ENCODE data around the gene ITPRID2.

Gene ITPRID2

GRCh38 chr2:181876614-181877063 lies 14.9 kb upstream of the ITPRID2 start:
- POLR2A ChIA-PET = no interaction called here
- no peak for TF ChIP-seq CTCF (IDR thresholded peaks at IDR 0.05; ENCODE audit: control extremely low read depth, extremely low read depth, low read depth, missing control alignments)
- DNase-seq (ENCODE audit: extremely low spot score) = no peak
- CTCF ChIA-PET = interaction anchor here (1.1 kb wide), 1 partner anchor 14 kb away, joined by 3 read pairs; no protein-coding TSS in a partner anchor

GRCh38 chr2:181877181-181877664 lies 14.3 kb upstream of the ITPRID2 start:
- ChIA-PET CTCF (interaction anchor here (0.9 to 1.1 kb wide), 3 partner anchors 12 to 76 kb away, joined by 3 to 4 read pairs (median 4); no protein-coding TSS in a partner anchor), POLR2A (no interaction called here)
- no peak for TF ChIP-seq CTCF (IDR thresholded peaks at IDR 0.05; ENCODE audit: control extremely low read depth, extremely low read depth, low read depth, missing control alignments)
- no peak for DNase-seq (ENCODE audit: extremely low spot score)

- POLR2A ChIA-PET = no interaction called here
- CTCF ChIA-PET = interaction anchor here (1.9 kb wide), 1 partner anchor 12 kb away, joined by 8 read pairs; no protein-coding TSS in a partner anchor
- no peak for TF ChIP-seq CTCF (IDR thresholded peaks at IDR 0.05; ENCODE audit: control extremely low read depth, extremely low read depth, low read depth, missing control alignments)
- DNase-seq (ENCODE audit: extremely low spot score) = no peak
These were observed 13.1 kb upstream of the ITPRID2 start for GRCh38 chr2:181878448-181878847.

GRCh38 chr2:181879295-181879694 lies 12.2 kb upstream of the ITPRID2 start:
- DNase-seq (ENCODE audit: extremely low spot score) = no peak
- no peak for TF ChIP-seq CTCF (IDR thresholded peaks at IDR 0.05; ENCODE audit: control extremely low read depth, extremely low read depth, low read depth, missing control alignments)
- POLR2A ChIA-PET = no interaction called here
- CTCF ChIA-PET = interaction anchor here (0.9 to 1.9 kb wide), 2 partner anchors 11 to 25 kb away, joined by 4 to 8 read pairs; no protein-coding TSS in a partner anchor

- no peak for TF ChIP-seq CTCF (IDR thresholded peaks at IDR 0.05; ENCODE audit: control extremely low read depth, extremely low read depth, low read depth, missing control alignments)
- no peak for DNase-seq (ENCODE audit: extremely low spot score)
- ChIA-PET POLR2A (no interaction called here), CTCF (interaction anchor here (1.0 to 1.8 kb wide), 3 partner anchors 13 to 22 kb away, joined by 3 to 4 read pairs (median 3); no protein-coding TSS in a partner anchor)
These were observed 9.1 kb upstream of the ITPRID2 start for GRCh38 chr2:181882246-181883020.

GRCh38 chr2:181884601-181885000 lies 6.9 kb upstream of the ITPRID2 start:
- POLR2A ChIA-PET = no interaction called here
- CTCF ChIA-PET = no interaction called here
- no peak for TF ChIP-seq CTCF (IDR thresholded peaks at IDR 0.05; ENCODE audit: control extremely low read depth, extremely low read depth, low read depth, missing control alignments)

More at GRCh38 chr2:181884601-181885000, 6.9 kb upstream of the ITPRID2 start:
- DNase-seq (ENCODE audit: extremely low spot score) = no peak
